HG03442 (cell line): ENCODE measurements around the gene HOXA11.

Experiments
- ATAC-seq: cut with Tn5 transposase; IDR thresholded peaks from one replicate; pipeline ENCODE4 v1.9.1; 2021; ENCODE audit warnings: mild to moderate bottlenecking, moderate library complexity; ENCODE audit not compliant: unreplicated experiment

Gene HOXA11

DNA sequence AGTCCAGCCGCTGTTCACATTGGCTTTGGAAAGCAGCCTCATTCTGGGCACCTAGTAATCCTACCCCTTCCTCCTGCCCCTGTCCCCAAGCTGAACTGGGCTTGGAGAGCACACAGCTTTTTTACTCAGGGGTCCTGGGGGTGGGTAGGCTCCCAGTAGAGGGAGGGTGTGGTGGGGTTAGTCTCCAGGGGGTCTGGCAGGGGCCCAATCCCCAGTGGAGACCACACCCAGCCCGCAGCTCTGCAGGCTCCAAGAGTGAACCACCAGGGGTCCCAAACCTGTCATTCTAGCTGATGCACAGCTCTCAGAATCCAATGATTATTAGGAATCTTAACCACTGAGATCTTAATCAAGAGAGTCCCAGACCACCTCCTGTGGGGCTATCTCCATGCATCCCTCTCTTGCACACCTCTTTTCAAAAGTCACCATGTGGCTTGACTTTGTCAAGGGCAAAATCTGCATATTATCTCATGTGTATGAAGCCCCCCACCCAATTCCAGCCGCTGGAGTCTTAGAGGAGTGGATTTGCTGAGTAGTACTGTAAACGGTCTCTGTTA lies 2.7 kb downstream of the HOXA11 start:
- no peak for ATAC-seq

DNA sequence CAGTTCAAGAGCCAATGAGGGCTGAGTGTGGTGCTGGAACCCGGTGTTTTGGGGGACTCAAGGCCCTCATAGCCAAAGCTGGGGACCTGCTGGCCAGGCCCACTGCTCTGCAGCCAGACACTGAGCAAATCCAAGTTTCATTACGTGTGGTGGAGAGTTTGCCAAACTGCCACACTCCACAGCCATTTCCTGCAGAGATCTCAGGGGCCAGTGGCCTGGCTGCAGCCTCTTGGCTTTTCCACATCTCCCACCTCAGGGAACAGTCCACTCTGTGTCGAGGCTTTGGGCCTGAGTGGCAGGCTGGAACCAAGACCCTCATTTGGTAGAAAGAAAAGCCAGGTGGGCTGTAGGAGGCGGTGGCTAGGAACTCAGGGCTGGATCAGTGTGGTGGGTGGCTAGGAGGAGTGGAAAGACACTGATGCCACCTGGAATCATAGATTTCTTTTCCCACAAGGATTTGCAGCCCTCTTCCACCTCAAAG lies 3.2 kb downstream of the HOXA11 start:
- no peak for ATAC-seq

DNA sequence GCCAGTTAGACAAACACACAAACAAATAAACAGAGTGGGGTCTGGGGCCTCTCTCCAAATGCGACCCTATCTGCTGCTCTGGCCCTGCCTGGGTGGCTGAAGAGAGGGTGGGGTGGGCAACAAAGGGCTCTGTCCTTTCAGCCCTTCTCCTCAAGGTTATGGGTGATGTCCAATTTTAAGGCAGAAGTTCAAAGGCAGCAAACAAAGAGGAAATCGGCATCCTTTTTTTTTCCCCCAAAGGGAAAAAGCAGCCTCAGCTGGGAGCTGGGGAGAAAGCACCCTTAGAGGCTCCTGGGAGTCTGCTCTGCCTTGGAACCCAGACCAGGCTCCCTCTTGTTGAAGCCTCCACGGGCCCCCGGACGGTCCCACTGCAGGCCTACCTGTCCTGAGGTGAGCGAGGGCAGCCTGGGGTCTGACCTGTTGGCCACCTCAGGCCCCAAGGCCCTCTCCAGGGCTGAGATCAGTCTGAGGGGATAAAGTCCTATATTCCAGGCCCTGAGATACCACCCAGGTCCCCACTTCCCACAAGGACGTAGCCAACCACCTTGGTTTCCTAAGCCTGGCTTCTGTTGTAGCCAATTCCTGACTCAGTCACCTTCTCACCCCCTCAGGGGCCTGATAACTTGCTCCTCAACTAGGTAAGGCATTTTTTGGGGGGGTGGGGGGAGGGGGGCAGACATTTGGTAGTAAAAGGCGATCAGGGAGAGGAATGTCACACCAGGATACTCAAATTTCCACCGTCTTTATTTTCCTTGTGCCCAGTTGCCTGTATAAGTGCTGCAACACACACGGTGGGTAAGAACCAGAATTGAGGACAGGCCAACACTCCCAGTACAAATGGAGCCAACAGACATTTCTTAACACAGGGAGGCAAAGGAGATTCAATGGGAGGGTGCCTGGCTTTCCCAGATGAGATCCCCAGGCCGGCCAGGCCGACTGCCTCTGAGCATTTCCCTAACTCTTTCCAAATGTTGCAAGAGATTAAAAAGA lies 4.3 kb downstream of the HOXA11 start:
- no peak for ATAC-seq

DNA sequence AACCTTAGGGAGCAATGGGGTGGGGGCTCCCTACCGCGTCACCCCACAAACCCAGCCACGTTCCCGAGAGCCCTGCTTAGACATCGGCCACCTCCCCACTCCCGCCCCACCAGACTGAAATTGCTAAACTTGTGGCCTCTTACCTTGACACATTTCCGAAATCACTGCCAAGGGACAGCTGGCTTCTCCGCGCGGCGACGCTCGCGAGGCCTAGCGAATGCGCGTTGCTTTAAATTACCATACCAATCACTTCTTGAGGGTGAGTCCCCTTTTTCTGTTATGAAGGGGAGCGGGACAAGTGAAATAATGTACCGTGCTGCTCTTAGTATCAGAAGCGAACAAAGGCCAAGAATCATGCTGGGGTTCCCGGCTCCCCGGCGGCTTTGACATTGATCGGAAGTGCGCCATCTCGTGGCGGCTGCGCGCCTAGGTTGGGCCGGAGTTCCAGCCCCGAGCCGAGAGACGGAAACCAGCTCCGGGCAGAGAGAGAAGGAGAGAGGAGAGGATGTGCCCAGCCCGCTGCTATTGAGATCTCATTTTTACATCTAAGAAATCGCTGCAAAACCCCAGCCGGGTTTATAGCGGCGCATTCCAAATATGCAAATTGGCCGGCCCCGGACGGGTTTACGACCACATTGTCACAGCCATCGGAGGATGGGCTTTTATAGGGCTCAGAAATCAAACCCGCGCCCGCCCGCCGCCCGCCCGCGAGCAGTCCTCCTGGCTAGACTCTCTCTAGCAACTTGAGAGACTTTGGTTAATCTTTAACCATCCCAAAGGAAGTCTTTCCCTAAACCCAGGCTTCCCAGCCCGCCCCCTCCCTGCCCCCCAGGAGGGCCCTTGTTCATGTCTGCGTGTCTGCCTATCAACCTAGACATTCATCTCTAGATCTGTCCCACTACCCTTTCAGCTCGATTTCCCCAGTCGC lies 5.3 kb downstream of the HOXA11 start:
- no peak for ATAC-seq

DNA sequence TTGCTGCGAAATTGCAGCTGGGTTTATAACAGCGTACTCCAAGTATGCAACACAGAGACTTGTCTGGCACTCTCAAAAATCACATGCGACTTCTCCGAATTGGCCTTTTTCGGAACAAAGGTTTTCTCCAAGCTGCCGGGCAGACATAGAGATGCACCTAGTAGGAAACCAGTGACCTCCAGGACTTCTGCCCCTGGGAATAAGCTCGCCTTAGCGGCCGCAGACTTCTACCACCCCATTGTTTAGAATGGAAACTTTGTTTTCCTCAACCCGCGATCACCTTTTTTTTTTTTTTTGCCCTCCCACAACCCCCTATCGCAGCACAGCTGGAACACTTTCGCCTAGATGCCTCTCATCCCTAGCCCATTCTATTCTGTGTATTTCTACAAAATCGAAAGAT lies 6.0 kb downstream of the HOXA11 start:
- ATAC-seq, result no peak

DNA sequence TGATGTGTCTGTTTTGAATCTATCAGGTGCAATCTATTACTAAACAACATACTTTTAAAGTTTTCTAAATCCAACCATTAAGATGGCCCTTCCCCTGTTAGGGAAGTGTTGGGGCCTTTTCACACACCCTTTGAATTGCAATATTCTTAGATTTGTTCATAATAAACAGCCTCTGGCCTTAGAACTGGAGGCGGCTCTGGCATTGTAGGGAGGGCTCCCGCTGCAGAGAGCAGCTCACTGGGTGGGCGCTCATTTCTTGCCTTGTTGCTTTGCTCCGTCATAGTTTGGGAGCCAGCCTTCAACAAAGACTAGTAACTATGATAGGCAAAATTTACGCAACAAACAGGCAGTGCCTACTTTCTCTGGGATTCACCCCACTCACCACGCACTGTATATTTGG lies 6.7 kb downstream of the HOXA11 start:
- ATAC-seq, result no peak

DNA sequence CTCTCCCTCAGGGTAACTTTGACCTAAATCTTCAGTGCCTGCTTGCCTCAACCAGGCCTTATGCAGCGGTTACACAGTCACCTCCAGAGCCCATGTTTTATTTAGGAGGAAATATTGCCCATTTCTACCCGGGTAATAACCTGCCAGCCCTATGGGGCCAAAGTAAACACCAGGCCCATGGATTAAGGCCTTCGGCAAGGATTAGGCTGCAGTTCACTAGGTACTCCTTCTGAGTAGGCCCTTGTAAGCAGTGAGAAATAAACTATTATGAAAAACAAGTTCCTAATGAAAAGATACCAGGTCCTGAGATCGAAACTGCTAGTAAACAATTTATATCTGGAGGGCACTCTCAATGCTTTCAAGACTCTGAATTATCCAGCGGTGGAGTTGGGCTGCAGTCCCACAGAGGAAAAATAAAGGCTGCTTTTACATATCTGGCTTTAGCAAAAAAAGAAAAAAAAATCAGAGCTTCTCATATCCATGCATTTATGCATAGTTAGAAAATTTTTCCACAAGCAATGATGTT lies 7.2 kb downstream of the HOXA11 start:
- no peak for ATAC-seq

DNA sequence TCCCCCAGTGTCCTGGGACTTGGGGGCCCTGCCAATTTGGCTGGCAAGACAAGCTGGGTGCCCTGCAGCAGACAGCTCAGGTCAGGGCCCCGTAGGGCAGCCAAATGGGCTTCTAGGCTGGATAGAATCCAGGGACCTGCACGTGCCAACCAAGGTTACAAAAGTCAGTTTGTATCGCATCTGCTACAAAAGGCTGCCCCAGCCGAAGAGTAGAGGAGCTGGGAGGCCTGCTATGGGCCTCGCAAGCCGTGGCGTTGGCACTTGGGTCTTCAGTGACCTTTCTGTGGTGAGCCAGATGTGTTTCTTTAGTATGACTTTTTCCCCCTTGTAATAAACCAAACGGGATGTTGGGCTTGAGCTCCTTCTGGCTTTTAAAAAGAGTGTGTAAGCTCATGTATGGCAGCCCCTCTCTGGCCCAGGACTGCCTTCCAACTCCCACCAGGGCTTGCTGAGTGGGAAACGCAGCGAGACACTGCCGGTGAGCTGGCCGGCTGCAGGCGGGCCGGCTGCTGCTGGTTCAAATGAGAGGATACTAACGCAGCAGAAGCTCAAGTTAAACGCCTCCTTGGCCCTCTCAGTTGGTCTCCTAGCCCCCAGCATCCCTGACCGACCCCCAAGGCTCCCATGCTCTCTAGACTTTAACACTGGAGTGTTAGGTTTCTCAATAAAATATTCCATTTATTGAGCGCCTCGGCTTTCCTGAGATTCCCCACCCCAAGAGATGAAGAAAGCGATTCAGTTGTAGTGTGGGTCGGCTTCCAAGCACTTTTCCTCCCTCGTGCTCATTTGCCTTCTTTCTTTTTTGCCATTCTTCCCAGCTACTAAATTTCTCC lies 7.9 kb downstream of the HOXA11 start:
- ATAC-seq, result no peak

DNA sequence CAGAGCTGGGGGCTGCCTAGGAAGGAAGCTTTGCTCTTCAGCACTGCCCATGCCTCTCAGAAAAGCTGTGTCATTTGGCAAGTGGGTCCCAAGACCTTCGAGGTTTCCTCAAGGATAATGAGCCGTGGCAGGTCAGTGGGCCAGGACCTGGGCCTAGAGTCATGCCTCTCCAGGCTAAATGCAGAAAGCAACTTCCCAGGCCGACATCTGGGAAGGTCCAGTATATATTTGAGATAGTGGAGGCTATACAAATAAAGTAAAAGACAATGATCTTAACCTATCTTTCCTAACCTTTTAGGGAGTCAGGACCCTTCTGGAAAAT lies 8.5 kb downstream of the HOXA11 start:
- ATAC-seq, result no peak

DNA sequence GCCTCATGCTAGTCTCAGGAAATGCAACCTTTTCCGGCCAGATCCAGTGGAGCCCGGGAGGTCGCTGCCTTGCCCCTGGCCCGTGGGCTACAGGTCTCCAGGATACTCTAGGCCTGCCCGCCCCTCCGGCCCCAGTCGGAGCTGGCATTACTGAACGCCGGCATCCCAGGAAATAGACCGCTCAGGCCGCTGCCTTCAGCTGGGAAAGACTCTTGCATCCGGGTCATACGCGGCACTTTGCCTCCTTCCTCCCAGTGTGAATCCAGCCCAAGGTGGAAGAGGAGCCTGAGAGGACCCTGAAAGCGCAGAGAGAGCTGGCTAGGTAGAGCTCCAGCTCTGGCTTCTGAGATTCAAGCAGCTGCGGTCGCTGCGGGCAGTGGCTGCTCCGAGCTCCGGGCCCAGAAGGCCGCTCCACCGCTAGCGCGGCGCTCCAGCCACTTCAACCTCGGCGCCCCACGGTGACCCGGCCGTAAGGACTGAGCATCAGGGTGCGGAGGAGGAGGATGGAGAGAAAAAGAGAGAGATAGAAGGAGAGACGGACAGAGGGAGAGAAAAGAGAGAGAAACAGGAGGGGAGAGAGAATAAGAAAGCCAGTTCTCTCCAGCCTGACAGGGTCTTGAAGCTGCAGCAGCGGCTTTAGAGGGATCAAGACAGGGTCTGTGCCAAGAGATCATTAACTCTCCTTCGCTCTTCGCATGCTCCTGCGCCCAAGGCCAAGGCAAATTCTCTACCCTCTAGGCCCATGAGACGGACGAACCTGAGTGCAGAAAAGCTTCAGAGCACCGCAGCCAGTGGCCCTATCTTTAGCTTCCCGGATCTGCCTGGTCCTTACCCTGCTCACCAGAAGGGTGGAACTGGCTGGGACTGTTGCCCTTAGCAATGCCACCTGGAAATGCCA lies 9.2 kb downstream of the HOXA11 start:
- no peak for ATAC-seq

DNA sequence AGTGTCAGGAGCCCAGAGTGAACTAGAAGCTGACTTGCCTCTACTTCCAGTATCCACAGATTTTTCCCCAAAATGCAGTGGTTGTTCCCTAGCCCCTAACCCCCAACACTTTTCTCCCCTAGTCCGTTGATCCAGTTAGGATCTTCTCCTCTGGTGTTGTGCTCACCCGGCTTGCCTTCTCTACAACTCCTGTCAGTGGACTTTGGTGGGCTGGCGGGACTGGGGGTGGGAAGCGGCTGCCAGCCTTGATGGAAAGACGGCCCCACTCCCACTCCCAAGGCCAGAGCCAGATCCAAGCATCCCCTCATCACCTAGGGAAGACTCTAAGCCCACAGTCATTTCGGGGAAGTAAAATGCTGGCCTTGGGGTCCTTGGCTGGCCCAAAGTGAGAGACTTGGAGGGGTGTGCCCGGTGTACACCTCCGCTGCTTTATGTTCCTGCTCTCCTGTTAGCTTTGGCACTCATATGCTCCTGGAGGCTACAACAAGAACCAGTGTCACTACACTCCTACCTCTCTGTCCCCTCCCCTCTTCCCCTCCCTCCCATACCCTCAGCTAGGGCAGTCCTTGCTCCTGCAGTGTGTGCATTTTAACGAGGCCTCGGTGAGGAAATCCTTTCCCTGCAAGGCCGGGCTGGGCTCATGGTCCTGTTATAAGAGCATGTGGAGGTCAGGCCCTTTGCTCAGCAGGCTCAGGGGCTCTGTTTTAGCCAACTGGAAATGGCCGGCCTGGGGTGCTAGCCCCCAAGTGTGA lies 10.0 kb downstream of the HOXA11 start:
- no peak for ATAC-seq

DNA sequence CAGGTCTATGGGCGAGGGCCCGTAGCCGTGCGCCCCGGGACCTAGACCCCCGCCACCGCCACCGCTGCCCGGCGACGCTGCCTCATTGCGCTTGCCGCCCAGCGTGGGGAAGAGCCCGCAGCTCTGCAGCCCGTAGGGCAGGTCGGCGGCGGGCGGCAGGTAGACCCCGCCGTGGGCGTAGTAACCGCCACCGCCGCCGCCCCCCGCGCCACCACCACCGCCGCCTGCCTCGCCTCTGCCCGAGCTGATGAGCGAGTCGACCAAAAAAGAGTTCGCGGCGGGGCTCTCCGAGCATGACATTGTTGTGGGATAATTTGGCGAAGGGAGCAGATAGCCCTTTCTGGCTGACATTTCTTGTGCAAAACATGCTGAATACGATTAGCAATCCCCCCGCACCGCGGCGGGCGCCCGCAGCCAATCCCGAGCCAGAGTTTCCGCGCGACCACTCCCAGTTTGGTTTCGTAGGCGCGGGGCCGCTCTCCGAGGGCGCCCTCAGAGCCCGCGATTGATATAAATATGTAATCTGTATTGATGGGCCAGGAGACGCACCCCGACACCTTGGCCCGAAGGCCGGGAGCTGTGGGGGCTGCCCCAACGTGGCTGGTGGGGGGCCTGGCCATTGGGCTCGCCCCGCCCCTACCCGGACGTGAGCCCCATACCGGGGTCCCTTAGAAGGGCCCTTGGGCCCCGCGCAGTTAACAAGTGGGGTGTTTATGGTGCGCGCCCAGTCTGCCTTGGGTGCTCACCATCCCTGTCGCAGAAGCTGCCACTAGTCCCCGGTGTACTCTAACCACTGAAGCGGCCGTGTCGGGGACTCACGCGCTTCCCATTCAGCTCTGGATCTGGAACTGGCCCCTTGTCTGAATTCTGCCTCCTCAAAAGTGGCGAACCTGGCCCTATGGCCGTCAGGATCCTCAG lies 10.8 kb downstream of the HOXA11 start, which contains the start of gene HOXA10:
Gene HOXA10, minus strand, starts transcription at position 365 of the 918 bp plus-strand sequence. Its CDS starts 14 bp downstream, at position 351.
- no peak for ATAC-seq

DNA sequence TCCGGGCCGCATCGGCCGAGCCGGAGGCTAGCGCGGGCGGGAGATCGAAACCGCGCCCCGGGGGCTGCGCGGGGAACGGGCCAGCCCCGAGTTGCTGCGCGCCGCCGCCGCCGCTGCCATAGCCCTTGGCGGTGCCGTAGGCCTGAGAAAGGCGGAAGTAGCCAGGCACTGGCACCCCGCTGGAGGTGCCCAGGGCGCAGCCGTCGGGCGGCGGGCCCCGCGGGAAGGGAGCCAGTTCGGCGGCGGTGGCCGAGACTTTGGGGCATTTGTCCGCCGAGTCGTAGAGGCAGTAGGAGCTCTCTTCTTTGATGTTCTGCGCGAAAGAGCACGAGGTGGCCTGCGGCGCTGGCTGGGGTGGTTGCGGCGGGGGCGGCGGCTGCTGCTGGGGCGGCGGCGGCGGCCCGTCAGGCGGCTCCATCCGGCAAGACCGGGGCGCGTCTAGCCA lies 11.5 kb downstream of the HOXA11 start:
- ATAC-seq, result no peak

DNA sequence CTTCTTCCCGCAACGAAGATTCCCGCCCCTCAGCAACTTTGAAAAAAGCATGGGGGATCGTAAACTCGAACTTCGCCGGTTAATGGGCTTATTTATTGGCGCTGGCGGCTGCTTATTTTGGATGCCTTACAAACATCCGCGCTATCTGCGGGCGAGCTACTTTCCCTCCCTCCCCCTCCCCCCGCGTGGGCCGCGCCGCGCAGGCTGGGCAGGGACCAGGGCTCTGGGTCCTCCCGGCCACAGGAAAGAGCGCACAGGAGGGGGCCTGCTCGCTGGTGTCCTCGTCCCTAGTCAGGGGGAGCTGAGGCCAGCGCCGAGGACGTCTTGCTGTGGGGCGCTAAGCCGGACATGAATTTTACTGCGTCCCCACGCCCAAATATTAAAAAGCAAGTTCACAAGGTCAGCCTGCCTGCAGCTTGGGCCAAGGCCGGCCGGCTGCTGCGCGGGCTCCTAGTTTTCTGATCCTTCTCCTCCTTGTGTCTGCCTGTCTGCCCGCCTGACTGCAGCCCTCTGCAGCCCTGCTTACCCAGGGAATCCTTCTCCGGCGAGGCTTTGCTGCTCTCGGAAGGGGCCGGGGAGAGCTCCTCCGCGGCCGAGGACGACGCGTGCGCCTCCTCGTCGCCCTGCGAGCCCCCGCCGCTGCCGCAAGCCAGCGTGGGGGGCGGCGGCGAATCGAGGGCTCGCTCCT lies 12.1 kb downstream of the HOXA11 start:
- ATAC-seq, result no peak

DNA sequence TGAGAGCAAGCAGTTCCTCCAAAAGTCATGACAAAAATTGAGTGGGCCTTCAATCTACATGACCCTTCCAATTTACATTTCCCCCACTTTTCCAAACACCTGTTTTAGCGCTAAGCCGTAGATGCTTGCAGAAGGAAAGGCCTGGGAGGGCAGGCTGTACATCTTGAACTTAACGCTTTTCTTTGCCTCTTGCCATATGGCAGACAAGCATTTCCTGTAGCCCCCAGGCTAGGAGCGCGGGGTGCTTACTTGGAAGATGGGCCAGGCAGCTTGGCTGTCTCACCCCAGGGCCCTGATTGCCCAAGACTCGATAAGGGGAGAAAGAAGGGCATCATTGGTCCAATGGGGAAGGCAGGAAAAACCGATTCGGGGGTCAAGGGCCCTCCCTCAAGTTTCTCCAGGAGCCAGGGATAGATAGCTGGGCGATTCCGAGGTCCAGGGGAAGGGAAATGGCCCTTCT lies 12.7 kb downstream of the HOXA11 start:
- ATAC-seq, result no peak

DNA sequence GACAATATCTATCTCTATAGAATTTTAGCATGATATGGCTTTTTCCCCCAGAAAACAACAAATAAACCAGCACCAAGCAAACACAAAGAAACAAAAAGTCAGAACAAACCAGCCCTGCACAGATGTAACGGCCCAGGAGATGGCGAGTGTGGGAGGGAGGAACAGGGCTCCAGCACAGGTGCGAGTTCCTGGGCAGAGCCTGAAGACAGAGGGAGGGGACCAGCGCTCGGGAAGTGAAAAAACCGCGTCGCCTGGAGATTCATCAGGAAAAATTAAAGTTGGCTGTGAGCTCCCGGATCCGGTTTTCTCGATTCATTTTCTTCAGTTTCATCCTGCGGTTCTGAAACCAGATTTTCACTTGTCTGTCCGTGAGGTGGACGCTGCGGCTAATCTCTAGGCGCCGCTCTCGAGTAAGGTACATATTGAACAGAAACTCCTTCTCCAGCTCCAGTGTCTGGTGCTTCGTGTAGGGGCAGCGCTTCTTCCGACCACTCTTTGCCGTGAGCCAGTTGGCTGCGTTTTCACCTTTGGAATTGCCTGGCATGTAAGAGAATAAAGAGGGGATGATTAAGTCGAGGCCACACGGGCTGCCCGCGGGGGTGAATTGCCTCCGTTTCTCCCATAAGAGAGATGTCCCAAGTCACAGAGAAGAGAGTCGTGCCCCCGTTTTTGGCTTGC lies 13.3 kb downstream of the HOXA11 start:
- ATAC-seq, result no peak
